ENCODE data around the gene SOS2.

- TF ChIP-seq, protein P1, sequence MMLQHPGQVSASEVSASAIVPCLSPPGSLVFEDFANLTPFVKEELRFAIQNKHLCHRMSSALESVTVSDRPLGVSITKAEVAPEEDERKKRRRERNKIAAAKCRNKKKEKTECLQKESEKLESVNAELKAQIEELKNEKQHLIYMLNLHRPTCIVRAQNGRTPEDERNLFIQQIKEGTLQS (IDR thresholded peaks at IDR 0.05; ENCODE audit: borderline replicate concordance, extremely low read depth, low read depth, low read length), result no peak
- TF ChIP-seq SP1 (IDR thresholded peaks at IDR 0.05; ENCODE audit: low read depth, low read length), result no peak
These were observed 160.4 kb downstream of the SOS2 start for GRCh38 chr14:50070840-50071548.
